Measurements from ENCODE around the gene ISX. TPM values are rescaled to one million over a fixed set of nuclear protein-coding genes. Genes with fewer than 3 reads are reported as not detected.

ISX gene
- total RNA-seq, 1 donor from 2014 or later = not detected

DNA sequence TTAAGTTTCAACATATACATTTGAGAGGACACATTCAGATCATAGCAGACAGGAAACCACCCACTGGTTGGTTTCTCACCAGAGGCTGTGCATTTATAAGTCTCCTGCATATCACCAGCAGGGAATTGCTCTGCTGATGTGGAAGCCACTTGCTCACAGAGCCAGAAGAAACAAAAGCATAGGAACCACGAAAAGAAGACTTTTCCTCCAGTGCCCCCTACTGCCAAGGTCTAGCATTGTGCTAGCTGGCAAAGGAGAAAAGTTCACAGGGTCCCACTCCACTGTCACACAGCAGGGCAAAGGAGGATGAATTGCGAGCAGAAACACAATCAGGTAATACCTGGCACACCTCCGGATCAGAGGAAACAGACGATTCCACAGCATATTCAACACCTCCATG, 28.9 kb upstream of the ISX start:
- H3K4me3 ChIP-seq (ENCODE audit: low read depth, low read length) = no peak overlapping the region
- TF ChIP-seq, protein P1, sequence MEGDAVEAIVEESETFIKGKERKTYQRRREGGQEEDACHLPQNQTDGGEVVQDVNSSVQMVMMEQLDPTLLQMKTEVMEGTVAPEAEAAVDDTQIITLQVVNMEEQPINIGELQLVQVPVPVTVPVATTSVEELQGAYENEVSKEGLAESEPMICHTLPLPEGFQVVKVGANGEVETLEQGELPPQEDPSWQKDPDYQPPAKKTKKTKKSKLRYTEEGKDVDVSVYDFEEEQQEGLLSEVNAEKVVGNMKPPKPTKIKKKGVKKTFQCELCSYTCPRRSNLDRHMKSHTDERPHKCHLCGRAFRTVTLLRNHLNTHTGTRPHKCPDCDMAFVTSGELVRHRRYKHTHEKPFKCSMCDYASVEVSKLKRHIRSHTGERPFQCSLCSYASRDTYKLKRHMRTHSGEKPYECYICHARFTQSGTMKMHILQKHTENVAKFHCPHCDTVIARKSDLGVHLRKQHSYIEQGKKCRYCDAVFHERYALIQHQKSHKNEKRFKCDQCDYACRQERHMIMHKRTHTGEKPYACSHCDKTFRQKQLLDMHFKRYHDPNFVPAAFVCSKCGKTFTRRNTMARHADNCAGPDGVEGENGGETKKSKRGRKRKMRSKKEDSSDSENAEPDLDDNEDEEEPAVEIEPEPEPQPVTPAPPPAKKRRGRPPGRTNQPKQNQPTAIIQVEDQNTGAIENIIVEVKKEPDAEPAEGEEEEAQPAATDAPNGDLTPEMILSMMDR (IDR thresholded peaks at IDR 0.05; ENCODE audit: insufficient read depth, low read length, poor library complexity, severe bottlenecking) = peak; percentile 41
- H3K36me3 ChIP-seq (ENCODE audit: control insufficient read depth, insufficient read depth, low read length) = no peaks in the 10 kb centered on the region
- H3K27me3 ChIP-seq (ENCODE audit: control insufficient read depth, insufficient read depth, low read length) = no peaks in the 10 kb centered on the region
- no peak for DNase-seq (ENCODE audit: low read depth)

DNA sequence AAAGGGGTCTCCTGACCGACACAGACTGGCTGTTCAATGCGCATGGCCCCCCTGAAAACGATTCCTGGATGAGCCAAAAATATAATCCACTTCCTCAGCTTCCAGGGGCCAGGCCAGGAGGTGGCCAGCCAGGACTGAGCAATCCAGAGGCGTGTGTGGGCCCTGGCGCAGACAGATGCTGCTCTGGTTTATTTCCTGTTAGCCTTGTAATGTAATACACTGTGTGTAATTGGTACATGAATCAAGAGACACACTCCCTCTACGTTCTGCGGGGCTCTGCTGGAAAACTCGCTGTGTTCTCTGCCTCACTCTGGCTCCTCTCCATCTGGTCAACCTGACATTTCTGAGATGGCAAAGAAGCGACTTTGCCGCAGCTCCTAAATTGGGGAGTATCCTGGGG, 26.3 kb upstream of the ISX start:
- DNase-seq (ENCODE audit: low read depth) = no peak
- TF ChIP-seq, protein P1 (IDR thresholded peaks at IDR 0.05; ENCODE audit: insufficient read depth, low read length, poor library complexity, severe bottlenecking) = no peak
- Histone ChIP-seq H3K36me3 (ENCODE audit: control insufficient read depth, insufficient read depth, low read length) (no peaks in the 10 kb centered on the region), H3K4me3 (ENCODE audit: low read depth, low read length) (no peak overlapping the region), H3K27me3 (ENCODE audit: control insufficient read depth, insufficient read depth, low read length) (no peaks in the 10 kb centered on the region)

DNA sequence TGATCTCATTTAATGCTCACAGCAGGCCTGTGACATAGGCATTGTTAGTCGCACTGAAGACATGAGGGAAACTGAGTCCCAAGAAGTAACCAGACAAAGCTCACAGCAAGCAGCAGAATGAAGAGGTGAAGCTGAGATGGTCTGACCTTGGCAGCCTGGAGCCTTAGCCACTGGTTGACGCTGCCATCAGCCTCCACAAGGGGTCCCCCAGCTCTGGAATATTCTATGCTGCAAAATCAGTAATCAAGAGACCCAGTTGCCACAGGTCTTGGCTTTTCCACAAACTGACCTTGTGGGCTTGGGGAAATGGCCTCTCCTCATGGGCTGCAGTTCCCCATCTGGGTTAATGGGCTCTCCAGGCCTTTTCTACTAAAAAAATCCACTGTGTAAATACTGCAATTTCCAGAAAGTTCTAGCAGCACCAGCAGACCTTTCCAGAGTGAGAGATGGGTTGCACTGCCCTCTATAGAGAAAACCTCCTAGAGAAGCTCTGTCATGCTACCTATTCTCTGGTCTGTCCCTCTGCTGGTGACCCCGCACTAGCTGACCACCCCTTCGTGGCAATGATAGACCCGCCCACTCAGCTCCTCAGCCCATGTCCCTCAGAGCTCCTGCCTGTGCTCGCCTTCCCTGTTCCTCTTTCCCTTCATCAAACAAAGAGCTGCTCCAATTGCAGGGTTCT, 22.6 kb upstream of the ISX start:
- TF ChIP-seq, protein P1 (IDR thresholded peaks at IDR 0.05; ENCODE audit: insufficient read depth, low read length, poor library complexity, severe bottlenecking) = peak; percentile 33

DNA sequence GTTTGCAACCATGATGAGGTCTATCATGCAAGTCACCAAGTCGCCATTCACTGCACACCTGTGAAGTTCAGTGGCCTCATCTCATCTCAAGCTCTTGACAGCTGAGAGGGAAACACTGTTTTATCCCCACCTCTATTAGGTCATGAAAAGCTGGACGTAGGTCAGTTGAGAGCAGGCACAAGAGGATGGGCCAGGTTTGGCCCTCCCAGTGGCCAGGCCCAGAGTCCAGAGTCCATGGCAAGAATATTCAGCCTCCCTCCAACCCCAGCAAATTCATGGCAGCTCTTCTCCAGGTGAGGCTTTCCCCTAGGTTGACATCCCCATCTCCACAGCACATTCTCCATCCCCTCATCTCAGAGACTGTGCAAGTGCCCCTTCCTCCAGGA, 22.0 kb upstream of the ISX start:
- TF ChIP-seq, protein P1 (IDR thresholded peaks at IDR 0.05; ENCODE audit: insufficient read depth, low read length, poor library complexity, severe bottlenecking) = no peak
- no peaks in the 10 kb centered on the region for H3K27me3 ChIP-seq (ENCODE audit: control insufficient read depth, insufficient read depth, low read length)
- H3K4me3 ChIP-seq (ENCODE audit: low read depth, low read length) = no peak overlapping the region
- no peaks in the 10 kb centered on the region for H3K36me3 ChIP-seq (ENCODE audit: control insufficient read depth, insufficient read depth, low read length)
- no peak for DNase-seq (ENCODE audit: low read depth)

More for the DNA sequence above, 22.6 kb upstream of the ISX start:
- no peak for DNase-seq (ENCODE audit: low read depth)
- Histone ChIP-seq H3K27me3 (ENCODE audit: control insufficient read depth, insufficient read depth, low read length) (no peaks in the 10 kb centered on the region), H3K36me3 (ENCODE audit: control insufficient read depth, insufficient read depth, low read length) (no peaks in the 10 kb centered on the region), H3K4me3 (ENCODE audit: low read depth, low read length) (no peak overlapping the region)

DNA sequence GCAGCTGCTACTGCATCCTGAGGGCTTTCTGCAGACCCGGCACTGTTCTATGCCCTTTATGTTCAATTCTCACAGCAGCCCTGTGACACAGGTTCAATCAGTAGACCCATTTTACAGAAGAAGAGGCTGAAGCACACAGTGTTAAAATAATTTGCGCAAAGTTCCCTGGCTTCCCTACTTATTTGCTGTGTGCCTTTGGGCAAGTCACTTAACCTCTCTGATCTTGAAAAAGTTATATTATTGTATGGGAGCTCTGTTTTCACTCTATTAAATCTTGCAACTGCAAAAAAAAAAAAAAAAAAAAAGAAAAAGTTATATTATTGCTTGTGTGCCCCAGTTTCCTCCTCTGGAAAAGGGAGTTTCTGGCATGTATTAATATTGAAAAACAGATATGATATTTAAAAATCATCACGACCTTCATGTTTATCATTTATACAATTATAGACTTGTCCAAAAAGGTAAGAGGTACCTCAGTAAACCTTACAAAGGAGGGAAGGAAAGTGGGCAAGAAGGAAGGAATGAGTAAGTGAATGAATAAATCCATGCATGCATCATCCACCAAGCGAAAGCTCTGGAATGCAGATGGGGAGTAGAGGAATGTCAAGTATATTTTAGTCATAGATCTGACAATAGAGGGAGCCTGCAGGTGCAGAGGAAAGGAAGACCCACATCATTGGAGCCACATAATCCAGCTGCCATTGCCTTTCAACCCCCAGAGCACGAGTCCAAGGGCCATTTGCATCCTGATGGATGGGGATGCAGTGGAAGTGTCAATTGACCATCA, 21.2 kb upstream of the ISX start:
- Histone ChIP-seq H3K4me3 (ENCODE audit: low read depth, low read length) (no peak overlapping the region), H3K27me3 (ENCODE audit: control insufficient read depth, insufficient read depth, low read length) (no peaks in the 10 kb centered on the region), H3K36me3 (ENCODE audit: control insufficient read depth, insufficient read depth, low read length) (no peaks in the 10 kb centered on the region)
- TF ChIP-seq, protein P1 (IDR thresholded peaks at IDR 0.05; ENCODE audit: insufficient read depth, low read length, poor library complexity, severe bottlenecking) = no peak
- DNase-seq (ENCODE audit: low read depth) = no peak
